Mesothelial cell of epicardium (in vitro differentiated cells): ENCODE results near the gene TIPARP. TPM values are rescaled to one million over a fixed set of nuclear protein-coding genes. Genes with fewer than 3 reads are reported as not detected.
"Not testable (repeated sequence)": the region's sequence is repeated elsewhere in the genome, so short reads cannot be mapped to it uniquely, and the experiment has no call there.

Source experiments
- DNase-seq, 2 experiments: peaks; one replicate each; pipeline ENCODE4 v3.0.0; 2021; ENCODE audit warnings: low spot score in 2 of 2; ENCODE audit not compliant: unreplicated experiment in 2 of 2
- H3K27ac Mint-ChIP-seq: 2 replicates; pipeline ENCODE4 v1.8.0; 2021; ENCODE audit warnings: mixed read lengths
- H3K27me3 Mint-ChIP-seq: 2 replicates; pipeline ENCODE4 v1.8.0; 2021; ENCODE audit warnings: low read depth, mixed read lengths
- H3K36me3 Mint-ChIP-seq: 2 replicates; pipeline ENCODE4 v1.8.0; 2021; ENCODE audit warnings: mixed read lengths
- H3K4me1 Mint-ChIP-seq: 2 replicates; pipeline ENCODE4 v1.8.0; 2021; ENCODE audit warnings: mixed read lengths
- H3K4me3 Mint-ChIP-seq: 2 replicates; pipeline ENCODE4 v1.8.0; 2021; ENCODE audit warnings: mild to moderate bottlenecking, moderate library complexity, mixed read lengths
- H3K9me3 Mint-ChIP-seq: 2 replicates; pipeline ENCODE4 v1.8.0; 2021; ENCODE audit warnings: mixed read lengths
- CTCF ChIP-seq: fragments of 200-600 bp; sonication (generic); IDR thresholded peaks from one replicate; pipeline ENCODE4 v1.5.0; 2021; ENCODE audit warnings: antibody characterized with exemption; ENCODE audit not compliant: unreplicated experiment
- total RNA-seq: library from RNA; stranded (reverse); gene quantifications from 3 replicates; pipeline ENCODE4 v1.2.1, GENCODE V29; 2021

The TIPARP gene
- total RNA-seq, 1 donor from 2014 or later, result 27.2 TPM

DNA sequence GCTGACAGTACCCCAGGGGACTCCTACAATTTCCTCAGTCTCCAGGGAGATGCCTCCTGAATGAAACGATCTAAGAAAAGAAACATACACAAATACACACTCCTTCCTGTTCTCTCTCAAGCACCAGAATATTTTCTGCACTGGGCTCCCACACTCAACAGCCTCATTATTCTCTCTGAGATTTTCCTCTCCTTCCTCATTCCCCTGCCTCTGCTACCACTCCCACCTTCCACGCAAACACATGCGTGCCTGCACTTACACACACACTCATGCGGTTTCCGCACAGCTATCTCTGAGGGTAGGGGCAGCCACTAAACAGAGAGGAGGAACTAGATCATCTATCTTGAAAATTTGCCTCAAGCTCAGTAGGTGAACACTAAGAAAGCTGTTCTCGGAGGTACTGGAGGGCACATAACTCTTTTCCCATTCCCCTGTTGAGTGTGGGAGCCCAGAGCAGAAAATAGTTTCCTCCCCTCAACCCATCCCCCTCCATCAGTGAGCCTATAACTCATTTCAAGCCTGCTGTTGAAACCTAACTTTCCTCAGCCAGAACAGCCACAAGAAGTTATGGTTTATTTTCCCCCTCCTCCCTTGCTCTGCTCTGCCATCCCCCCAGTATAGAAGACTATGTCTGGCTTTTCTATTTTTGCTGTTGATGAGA lies 30.5 kb upstream of the TIPARP start:
- no peak for TF ChIP-seq CTCF
- H3K4me1 Mint-ChIP-seq, result peaks cover 36% of the 10 kb centered on the region
- H3K27ac Mint-ChIP-seq, result peak overlapping the region; percentile 91
- peaks cover 1% of the 10 kb centered on the region for H3K36me3 Mint-ChIP-seq
- H3K27me3 Mint-ChIP-seq, result no peaks in the 10 kb centered on the region
- H3K9me3 Mint-ChIP-seq, result peaks cover 19% of the 10 kb centered on the region
- peak in 1 of 2 experiments; percentile 55 for DNase-seq
- H3K4me3 Mint-ChIP-seq, result peak overlapping the region; percentile 44

DNA sequence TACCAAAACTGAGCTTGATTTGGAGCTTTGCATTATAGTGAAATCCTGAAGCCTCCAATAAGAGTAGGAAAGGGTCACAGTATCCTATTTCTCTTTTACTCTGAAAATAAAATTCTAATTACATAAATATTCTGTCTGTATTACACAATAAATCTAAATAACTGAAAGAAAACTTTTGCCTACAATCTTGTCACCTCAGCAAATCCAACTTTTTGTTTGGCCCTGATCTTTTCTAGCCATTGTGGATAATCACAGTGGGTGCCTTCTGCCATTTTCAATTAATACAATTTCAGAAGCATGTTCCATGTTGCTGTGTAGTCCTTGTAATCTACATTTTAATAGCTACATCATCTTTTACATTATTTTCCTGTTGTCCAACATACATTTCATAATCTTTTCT lies 29.4 kb upstream of the TIPARP start:
- Mint-ChIP-seq H3K36me3 (peaks cover 1% of the 10 kb centered on the region), H3K27ac (peak overlapping the region; percentile 63), H3K9me3 (peaks cover 21% of the 10 kb centered on the region), H3K4me1 (peaks cover 36% of the 10 kb centered on the region), H3K27me3 (no peaks in the 10 kb centered on the region), H3K4me3 (no peak overlapping the region)
- no peak for DNase-seq
- no peak for TF ChIP-seq CTCF

DNA sequence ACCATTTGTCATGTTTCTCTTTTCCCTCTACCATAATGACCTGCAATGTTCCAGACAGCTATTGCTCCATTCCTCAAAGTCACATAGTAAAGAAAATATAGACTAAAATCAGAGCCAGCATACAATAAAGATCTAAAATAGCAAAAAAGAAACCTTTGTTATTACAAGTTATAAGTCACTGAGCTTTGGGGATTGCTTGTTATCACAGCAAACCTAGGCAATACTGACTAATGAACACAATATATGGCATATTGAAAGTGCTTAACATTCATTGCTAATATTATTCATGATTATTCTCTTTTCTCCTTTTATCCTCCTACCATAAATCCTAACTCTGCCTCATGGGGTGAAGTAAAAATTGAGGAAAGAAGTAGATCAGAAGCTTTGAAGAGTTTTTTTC lies 27.4 kb upstream of the TIPARP start:
- Mint-ChIP-seq H3K27me3 (no peaks in the 10 kb centered on the region), H3K9me3 (peaks cover 21% of the 10 kb centered on the region), H3K4me3 (no peak overlapping the region), H3K36me3 (peaks cover 1% of the 10 kb centered on the region), H3K4me1 (peaks cover 36% of the 10 kb centered on the region), H3K27ac (no peak overlapping the region)
- no peak for TF ChIP-seq CTCF
- no peak for DNase-seq

GRCh38 chr3:156648086-156648485 lies 26.3 kb upstream of the TIPARP start:
- H3K4me1 Mint-ChIP-seq, result peaks cover 29% of the 10 kb centered on the region
- DNase-seq, result no peak
- peaks cover 1% of the 10 kb centered on the region for H3K36me3 Mint-ChIP-seq
- no peak overlapping the region for H3K4me3 Mint-ChIP-seq
- H3K27ac Mint-ChIP-seq, result no peak overlapping the region
- H3K27me3 Mint-ChIP-seq, result no peaks in the 10 kb centered on the region
- peaks cover 21% of the 10 kb centered on the region for H3K9me3 Mint-ChIP-seq
- TF ChIP-seq CTCF, result no peak

DNA sequence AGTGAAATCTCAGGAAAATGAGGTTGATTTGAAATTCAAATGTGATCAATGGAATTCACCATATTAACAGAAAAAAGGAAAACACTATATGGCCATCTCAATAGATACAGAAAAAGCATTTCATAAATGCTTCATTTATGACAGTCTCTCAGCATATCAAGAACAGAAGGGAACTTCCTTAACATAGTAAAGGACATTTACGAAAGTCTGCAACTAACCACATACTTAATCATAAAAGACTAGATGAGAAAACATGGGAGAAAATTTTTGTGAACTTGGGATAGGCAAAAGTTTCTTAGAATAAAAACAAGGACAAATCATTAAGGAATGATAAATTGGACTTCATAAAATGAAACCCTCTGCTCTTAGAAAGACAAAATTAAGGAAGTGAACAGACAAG lies 24.7 kb upstream of the TIPARP start:
- no peaks in the 10 kb centered on the region for H3K27me3 Mint-ChIP-seq
- no peak overlapping the region for H3K27ac Mint-ChIP-seq
- peaks cover 21% of the 10 kb centered on the region for H3K9me3 Mint-ChIP-seq
- TF ChIP-seq CTCF, result no peak
- DNase-seq, result no peak
- peaks cover 1% of the 10 kb centered on the region for H3K36me3 Mint-ChIP-seq
- peaks cover 14% of the 10 kb centered on the region for H3K4me1 Mint-ChIP-seq
- no peak overlapping the region for H3K4me3 Mint-ChIP-seq

DNA sequence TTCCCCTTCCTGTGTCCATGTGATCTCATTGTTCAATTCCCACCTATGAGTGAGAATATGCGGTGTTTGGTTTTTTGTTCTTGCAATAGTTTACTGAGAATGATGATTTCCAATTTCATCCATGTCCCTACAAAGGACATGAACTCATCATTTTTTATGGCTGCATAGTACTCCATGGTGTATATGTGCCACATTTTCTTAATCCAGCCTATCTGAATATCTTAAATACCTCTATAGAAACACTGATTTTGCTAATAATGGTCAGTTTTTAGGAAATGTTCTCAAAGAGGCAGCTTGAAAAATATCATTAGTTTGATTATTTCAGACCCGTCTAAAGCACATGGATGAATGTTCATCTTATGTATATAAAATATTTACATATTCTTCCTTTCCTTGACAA lies 21.7 kb upstream of the TIPARP start:
- H3K27me3 Mint-ChIP-seq, H3K36me3 Mint-ChIP-seq, H3K4me3 Mint-ChIP-seq, DNase-seq, H3K27ac Mint-ChIP-seq, H3K4me1 Mint-ChIP-seq: not testable (repeated sequence)
- peaks cover 13% of the 10 kb centered on the region for H3K9me3 Mint-ChIP-seq
